HCT116 (cell line): ENCODE data around the gene STPG3. TPM values are rescaled to one million over a fixed set of nuclear protein-coding genes. Genes with fewer than 3 reads are reported as not detected.

Source experiments
- ATAC-seq: fragments of 200-7000 bp; cut with Tn5 transposase; 2 replicates; pipeline ENCODE4 v1.9.1; 2020; ENCODE audit warnings: mild to moderate bottlenecking, moderate library complexity
- BruUV-seq: library from RNA; stranded (reverse); fragments of 400-500 nt; replicated peaks from 2 replicates; lab custom pipeline; 2021; lab: Mats Ljungman, UMichigan
- CTCF ChIA-PET: fragments of 300-600 bp; sonication (Branson Sonifier 250); formaldehyde crosslinking; loops from one replicate; lab custom pipeline; 2021; ENCODE audit warnings: antibody characterized with exemption; lab: Charles Lee
- POLR2A ChIA-PET: fragments of 300-600, 350-600 bp; sonication (Branson Sonifier 250); formaldehyde crosslinking; loops from one replicate; lab custom pipeline; 2021; ENCODE audit warnings: antibody characterized with exemption; lab: Charles Lee
- RAD21 ChIA-PET, 2 experiments: fragments of 300-600 bp; sonication (Branson Sonifier 250); formaldehyde crosslinking; loops; one replicate each; lab custom pipeline; 2023; ENCODE audit warnings: low total read pairs in 2 of 2; ENCODE audit not compliant: uncharacterized antibody in 2 of 2, unreplicated experiment in 2 of 2, low non-redundant PET in 1 of 2; lab: Charles Lee
- DNase-seq: peaks from one replicate; pipeline ENCODE4 v3.0.0-alpha.2; 2010; ENCODE audit warnings: low read depth, low spot score
- H2AFZ ChIP-seq: fragments of 200-600 bp; shearing (Covaris generic), sonication (generic); 2 replicates; pipeline ENCODE4 v1.6.1; 2017; ENCODE audit warnings: low read depth, mixed run types, mixed read lengths, antibody characterized with exemption, low read length; ENCODE audit not compliant: poor library complexity, severe bottlenecking
- H3K27ac ChIP-seq: 2 replicates; pipeline ENCODE4 v1.5.1; 2012; ENCODE audit warnings: low read depth, low read length
- H3K27me3 ChIP-seq: fragments of 200-600 bp; sonication (generic); 2 replicates; pipeline ENCODE4 v1.6.1; 2016; ENCODE audit warnings: mixed run types, low read length, mixed read lengths; ENCODE audit not compliant: insufficient read depth
- H3K36me3 ChIP-seq, 2 experiments: fragments of 200-500 bp in 1 of 2; fragments of 200-600 bp in 1 of 2; sonication (Bioruptor generic) in 1 of 2; sonication (generic) in 1 of 2; 2 replicates each; pipeline versions ENCODE4 v1.5.1 to v1.6.1; 2014 to 2016; ENCODE audit warnings: low read length in 2 of 2, inconsistent platforms in 1 of 2, mixed read lengths in 1 of 2, mixed run types in 1 of 2; ENCODE audit not compliant: insufficient read depth in 2 of 2, control insufficient read depth in 1 of 2
- H3K4me1 ChIP-seq, 2 experiments: fragments of 200-600 bp in 1 of 2; sonication (generic) in 1 of 2; 2 replicates each; pipeline versions ENCODE4 v1.5.1 to v1.6.1; 2012 to 2017; ENCODE audit warnings: low read length in 2 of 2, inconsistent platforms in 1 of 2, mild to moderate bottlenecking in 1 of 2, mixed read lengths in 1 of 2, mixed run types in 1 of 2, moderate library complexity in 1 of 2; ENCODE audit not compliant: insufficient read depth in 2 of 2, control insufficient read depth in 1 of 2
- H3K4me2 ChIP-seq: fragments of 200-600 bp; sonication (generic); 2 replicates; pipeline ENCODE4 v1.6.1; 2017; ENCODE audit warnings: mixed run types, low read length, mixed read lengths
- H3K4me3 ChIP-seq, 2 experiments: fragments of 200-600 bp in 1 of 2; sonication (generic) in 1 of 2; replicated peaks in 1 of 2; 2 replicates each; pipeline ENCODE4 v1.5.1; 2011 to 2016; ENCODE audit warnings: low read length in 2 of 2, control low read depth in 1 of 2, low read depth in 1 of 2, mild to moderate bottlenecking in 1 of 2, mixed read lengths in 1 of 2, mixed run types in 1 of 2
- H3K79me2 ChIP-seq: fragments of 200-600 bp; sonication (generic); 2 replicates; pipeline ENCODE4 v1.6.1; 2017; ENCODE audit warnings: mild to moderate bottlenecking, mixed run types, low read length, moderate library complexity, mixed read lengths; ENCODE audit not compliant: insufficient read depth
- H3K9ac ChIP-seq: fragments of 200-600 bp; sonication (generic); 2 replicates; pipeline ENCODE4 v1.6.1; 2016; ENCODE audit warnings: low read length, mixed read lengths
- H3K9me2 ChIP-seq: fragments of 200-600 bp; sonication (generic), shearing (Covaris generic); 2 replicates; pipeline ENCODE4 v1.6.1; 2017; ENCODE audit warnings: mixed run types, mild to moderate bottlenecking, moderate library complexity; ENCODE audit not compliant: insufficient read depth
- H3K9me3 ChIP-seq, 2 experiments: fragments of 200-500 bp in 1 of 2; fragments of 200-600 bp in 1 of 2; sonication (Bioruptor generic) in 1 of 2; sonication (generic) in 1 of 2; 2 replicates each; pipeline ENCODE4 v1.6.1; 2014 to 2017; ENCODE audit warnings: low read length in 2 of 2, mixed read lengths in 2 of 2, inconsistent platforms in 1 of 2, low read depth in 1 of 2, mild to moderate bottlenecking in 1 of 2, mixed run types in 1 of 2, moderate library complexity in 1 of 2; ENCODE audit not compliant: control insufficient read depth in 1 of 2, insufficient read depth in 1 of 2
- H4K20me1 ChIP-seq: fragments of 200-600 bp; sonication (generic), shearing (Covaris generic); 2 replicates; pipeline ENCODE4 v1.6.1; 2017; ENCODE audit warnings: mixed run types, mild to moderate bottlenecking, moderate library complexity; ENCODE audit not compliant: insufficient read depth
- CBX3 ChIP-seq: IDR thresholded peaks from 2 replicates; pipeline ENCODE4 v1.6.1; 2012; ENCODE audit warnings: low read depth
- EGR1 ChIP-seq: IDR thresholded peaks from 2 replicates; pipeline ENCODE4 v1.6.1; 2012; ENCODE audit warnings: low read depth
- EZH2 ChIP-seq: fragments of 200-600 bp; sonication (generic); IDR thresholded peaks from 2 replicates; pipeline ENCODE4 v1.6.1; 2017; ENCODE audit warnings: antibody characterized with exemption, mixed run types
- EZH2phosphoT487 ChIP-seq: fragments of 200-600 bp; IDR thresholded peaks from 2 replicates; pipeline ENCODE4 v1.6.1; 2018; ENCODE audit warnings: antibody characterized with exemption, borderline replicate concordance
- SIN3A ChIP-seq: IDR thresholded peaks from 2 replicates; pipeline ENCODE4 v1.6.1; 2012; ENCODE audit warnings: low read depth
- SRF ChIP-seq: IDR thresholded peaks from 2 replicates; pipeline ENCODE4 v1.6.1; 2012; ENCODE audit warnings: low read depth
- TCF7L2 ChIP-seq: IDR thresholded peaks from 2 replicates; pipeline ENCODE4 v1.7.0; 2011; ENCODE audit warnings: borderline replicate concordance, inconsistent platforms; ENCODE audit not compliant: insufficient read depth, insufficient read length; ENCODE audit errors: extremely low read depth
- intact Hi-C: fragments of 100-400 bp; cut with micrococcal nuclease; formaldehyde crosslinking; loops from 2 replicates; pipeline ENCODE4 v1.10.0; 2022
- total RNA-seq: library from RNA; stranded (reverse); gene quantifications from one replicate; pipeline ENCODE4 v1.2.1, GENCODE V29; 2021; ENCODE audit not compliant: unreplicated experiment
- TF ChIP-seq, protein P1 (sequence below): IDR thresholded peaks from 2 replicates; pipeline ENCODE4 v1.6.1; 2012
- TF ChIP-seq, protein P2 (sequence below): IDR thresholded peaks from 2 replicates; pipeline ENCODE4 v1.6.1; 2012; ENCODE audit warnings: low read depth
- TF ChIP-seq, protein P3 (sequence below): IDR thresholded peaks from 2 replicates; pipeline ENCODE4 v1.6.1; 2011; ENCODE audit warnings: mild to moderate bottlenecking, low read length, moderate library complexity; ENCODE audit not compliant: insufficient replicate concordance; ENCODE audit errors: extremely low read depth

Gene STPG3
- total RNA-seq, 1 experiment from 2014 or later, result not detected

DNA sequence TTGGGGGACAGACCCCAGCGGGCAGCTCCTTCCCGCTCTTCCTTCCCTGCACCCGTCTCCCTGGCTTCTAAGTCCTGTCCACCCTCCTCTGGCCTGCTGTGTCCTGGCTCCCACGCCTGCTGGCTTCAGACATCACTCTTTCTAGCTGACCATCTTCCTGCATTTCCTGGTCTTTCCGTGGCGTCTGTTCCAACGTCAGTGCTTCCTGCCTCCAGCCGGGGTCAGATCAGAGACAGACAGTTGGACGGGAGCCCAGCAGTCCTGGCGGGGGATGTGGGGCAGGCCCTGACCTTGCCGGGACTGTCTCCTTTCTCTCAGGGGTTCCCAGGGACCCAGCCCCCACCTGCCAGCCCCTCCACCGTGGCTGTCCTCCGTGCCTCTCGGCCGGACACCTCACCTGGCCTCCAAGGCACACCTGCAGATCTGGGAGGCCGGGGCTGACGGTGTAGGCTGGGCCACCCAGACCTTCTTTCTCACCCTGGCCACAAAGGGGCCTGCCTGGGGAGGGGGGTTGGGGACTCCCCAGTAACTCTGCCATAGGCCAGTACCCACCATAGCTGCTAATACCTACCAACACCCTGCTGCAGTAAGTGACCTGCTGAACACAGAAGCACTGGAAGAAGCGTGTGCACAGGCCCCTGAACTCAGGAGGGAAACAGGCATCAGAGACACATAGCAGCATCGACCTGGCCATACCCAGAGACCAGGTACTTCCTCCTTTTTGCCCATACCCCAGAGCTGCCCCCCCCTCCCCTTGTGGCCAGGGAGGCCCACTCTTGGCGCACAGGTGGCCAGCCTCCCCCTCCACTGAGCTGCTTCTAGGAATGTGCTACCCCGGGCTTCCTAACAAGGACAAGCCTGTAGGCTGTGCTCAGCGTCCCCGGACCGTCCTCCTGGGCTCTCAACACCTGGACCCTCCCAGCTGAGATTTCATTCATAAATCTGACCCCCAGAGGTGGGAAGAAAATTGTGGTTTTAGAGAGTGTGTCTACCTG lies 45.9 kb downstream of the STPG3 start:
- Histone ChIP-seq H3K79me2 (peaks cover 17% of the 10 kb centered on the region), H2AFZ (no peak overlapping the region), H3K27me3 (no peaks in the 10 kb centered on the region), H3K9me3 (no peaks in the 10 kb centered on the region), H3K9me2 (no peaks in the 10 kb centered on the region), H4K20me1 (peaks cover 2% of the 10 kb centered on the region; the same call in 1 of the 2 replicates), H3K4me3 (peak overlapping the region; percentile 42 to 51), H3K27ac (peak overlapping the region; percentile 47; the same call in 1 of the 2 replicates), H3K4me1 (peaks cover 26 to 63% of the 10 kb centered on the region in 2 experiments), H3K36me3 (no peaks in the 10 kb centered on the region), H3K9ac (peak overlapping the region; percentile 46), H3K4me2 (peak overlapping the region; percentile 80)
- intact Hi-C loops, result no loop called here
- DNase-seq (no peak), ATAC-seq (no peak)
- no TSS peak for BruUV-seq
- CTCF ChIA-PET, result no interaction called here
- RAD21 ChIA-PET, result no interaction called here
- POLR2A ChIA-PET, result interaction anchor here (1.0 kb wide), 1 partner anchor 10 kb away, joined by 3 read pairs; no protein-coding TSS in a partner anchor
- peak; percentile 14 for TF ChIP-seq TCF7L2
- TF ChIP-seq SRF, result no peak
- TF ChIP-seq, protein P1, sequence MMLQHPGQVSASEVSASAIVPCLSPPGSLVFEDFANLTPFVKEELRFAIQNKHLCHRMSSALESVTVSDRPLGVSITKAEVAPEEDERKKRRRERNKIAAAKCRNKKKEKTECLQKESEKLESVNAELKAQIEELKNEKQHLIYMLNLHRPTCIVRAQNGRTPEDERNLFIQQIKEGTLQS, result no peak

DNA sequence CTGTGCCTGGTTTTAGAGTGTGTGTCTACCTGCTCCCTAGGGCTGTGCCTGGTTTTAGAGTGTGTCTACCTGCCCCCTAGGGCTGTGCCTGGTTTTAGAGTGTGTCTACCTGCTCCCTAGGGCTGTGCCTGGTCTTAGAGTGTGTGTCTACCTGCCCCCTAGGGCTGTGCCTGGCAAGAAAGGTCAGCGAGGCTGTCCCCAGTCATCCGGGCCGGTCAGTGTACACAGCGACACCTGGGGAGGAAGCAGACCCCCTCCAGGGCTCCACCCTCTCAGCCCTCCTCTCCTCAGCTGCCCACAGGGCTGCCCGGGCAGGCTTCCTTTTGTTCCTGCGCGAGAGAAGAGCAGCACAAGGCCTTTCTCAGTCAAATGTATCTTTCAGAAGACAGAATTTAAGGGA lies 46.9 kb downstream of the STPG3 start:
- H2AFZ ChIP-seq, result no peak overlapping the region
- H3K4me3 ChIP-seq, result no peak overlapping the region
- H3K36me3 ChIP-seq, result no peaks in the 10 kb centered on the region
- no peaks in the 10 kb centered on the region for H3K9me3 ChIP-seq
- ChIA-PET POLR2A (interaction anchor here (1.0 kb wide), 1 partner anchor 11 kb away, joined by 3 read pairs; no protein-coding TSS in a partner anchor), RAD21 (no interaction called here), CTCF (no interaction called here)
- no peak overlapping the region for H3K4me2 ChIP-seq
- H3K9me2 ChIP-seq, result no peaks in the 10 kb centered on the region
- peaks cover 31 to 69% of the 10 kb centered on the region in 2 experiments for H3K4me1 ChIP-seq
- H3K27me3 ChIP-seq, result no peaks in the 10 kb centered on the region
- H3K27ac ChIP-seq, result peak overlapping the region; percentile 14; the same call in 1 of the 2 replicates
- intact Hi-C loops, result no loop called here
- H3K9ac ChIP-seq, result no peak overlapping the region
- BruUV-seq, result no TSS peak
- ATAC-seq, result no peak
- peaks cover 17% of the 10 kb centered on the region for H3K79me2 ChIP-seq
- no peak for DNase-seq
- peaks cover 2% of the 10 kb centered on the region; the same call in 1 of the 2 replicates for H4K20me1 ChIP-seq
- TF ChIP-seq, protein P2, sequence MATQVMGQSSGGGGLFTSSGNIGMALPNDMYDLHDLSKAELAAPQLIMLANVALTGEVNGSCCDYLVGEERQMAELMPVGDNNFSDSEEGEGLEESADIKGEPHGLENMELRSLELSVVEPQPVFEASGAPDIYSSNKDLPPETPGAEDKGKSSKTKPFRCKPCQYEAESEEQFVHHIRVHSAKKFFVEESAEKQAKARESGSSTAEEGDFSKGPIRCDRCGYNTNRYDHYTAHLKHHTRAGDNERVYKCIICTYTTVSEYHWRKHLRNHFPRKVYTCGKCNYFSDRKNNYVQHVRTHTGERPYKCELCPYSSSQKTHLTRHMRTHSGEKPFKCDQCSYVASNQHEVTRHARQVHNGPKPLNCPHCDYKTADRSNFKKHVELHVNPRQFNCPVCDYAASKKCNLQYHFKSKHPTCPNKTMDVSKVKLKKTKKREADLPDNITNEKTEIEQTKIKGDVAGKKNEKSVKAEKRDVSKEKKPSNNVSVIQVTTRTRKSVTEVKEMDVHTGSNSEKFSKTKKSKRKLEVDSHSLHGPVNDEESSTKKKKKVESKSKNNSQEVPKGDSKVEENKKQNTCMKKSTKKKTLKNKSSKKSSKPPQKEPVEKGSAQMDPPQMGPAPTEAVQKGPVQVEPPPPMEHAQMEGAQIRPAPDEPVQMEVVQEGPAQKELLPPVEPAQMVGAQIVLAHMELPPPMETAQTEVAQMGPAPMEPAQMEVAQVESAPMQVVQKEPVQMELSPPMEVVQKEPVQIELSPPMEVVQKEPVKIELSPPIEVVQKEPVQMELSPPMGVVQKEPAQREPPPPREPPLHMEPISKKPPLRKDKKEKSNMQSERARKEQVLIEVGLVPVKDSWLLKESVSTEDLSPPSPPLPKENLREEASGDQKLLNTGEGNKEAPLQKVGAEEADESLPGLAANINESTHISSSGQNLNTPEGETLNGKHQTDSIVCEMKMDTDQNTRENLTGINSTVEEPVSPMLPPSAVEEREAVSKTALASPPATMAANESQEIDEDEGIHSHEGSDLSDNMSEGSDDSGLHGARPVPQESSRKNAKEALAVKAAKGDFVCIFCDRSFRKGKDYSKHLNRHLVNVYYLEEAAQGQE, result no peak
- no peak for TF ChIP-seq EZH2
- TF ChIP-seq CBX3, result no peak
- no peak for TF ChIP-seq EZH2phosphoT487
- TF ChIP-seq, protein P3, sequence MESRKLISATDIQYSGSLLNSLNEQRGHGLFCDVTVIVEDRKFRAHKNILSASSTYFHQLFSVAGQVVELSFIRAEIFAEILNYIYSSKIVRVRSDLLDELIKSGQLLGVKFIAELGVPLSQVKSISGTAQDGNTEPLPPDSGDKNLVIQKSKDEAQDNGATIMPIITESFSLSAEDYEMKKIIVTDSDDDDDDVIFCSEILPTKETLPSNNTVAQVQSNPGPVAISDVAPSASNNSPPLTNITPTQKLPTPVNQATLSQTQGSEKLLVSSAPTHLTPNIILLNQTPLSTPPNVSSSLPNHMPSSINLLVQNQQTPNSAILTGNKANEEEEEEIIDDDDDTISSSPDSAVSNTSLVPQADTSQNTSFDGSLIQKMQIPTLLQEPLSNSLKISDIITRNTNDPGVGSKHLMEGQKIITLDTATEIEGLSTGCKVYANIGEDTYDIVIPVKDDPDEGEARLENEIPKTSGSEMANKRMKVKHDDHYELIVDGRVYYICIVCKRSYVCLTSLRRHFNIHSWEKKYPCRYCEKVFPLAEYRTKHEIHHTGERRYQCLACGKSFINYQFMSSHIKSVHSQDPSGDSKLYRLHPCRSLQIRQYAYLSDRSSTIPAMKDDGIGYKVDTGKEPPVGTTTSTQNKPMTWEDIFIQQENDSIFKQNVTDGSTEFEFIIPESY, result no peak
- TF ChIP-seq, protein P1, result no peak
- TF ChIP-seq SIN3A, result no peak
- no peak for TF ChIP-seq TCF7L2
- no peak for TF ChIP-seq EGR1
